ENCODE results near the gene NF2. TPM values are rescaled to one million over a fixed set of nuclear protein-coding genes. Genes with fewer than 3 reads are reported as not detected.

The NF2 gene
- total and polyA plus RNA-seq, 2 of the 8 experiments (the other 6 are each of a cell fraction or from before 2014, with no cell fraction given), result 17.6 to 53.6 TPM

GRCh38 chr22:29610780-29611179 is 7.3 kb downstream of the NF2 start (continued):
- TF ChIP-seq HDAC6 (IDR thresholded peaks at IDR 0.05; ENCODE audit: low read depth, low read length) (no peak), SAP30 (IDR thresholded peaks at IDR 0.05; ENCODE audit: insufficient read depth, insufficient replicate concordance, low read length) (no peak), FOSL1 (IDR thresholded peaks at IDR 0.05; ENCODE audit: insufficient read depth, low read depth, low read length) (no peak)
